Common myeloid progenitor, CD34-positive (primary cell): ENCODE results near the gene B3GALT6.

Experiments
- CTCF ChIA-PET: fragments of 350-600 bp; sonication (Branson Sonifier 250); formaldehyde crosslinking; loops from one replicate; lab custom pipeline; 2021; ENCODE audit warnings: antibody characterized with exemption; lab: Charles Lee
- POLR2A ChIA-PET: fragments of 350-600 bp; sonication (Branson Sonifier 250); formaldehyde crosslinking; loops from one replicate; lab custom pipeline; 2021; ENCODE audit warnings: antibody characterized with exemption; lab: Charles Lee
- DNase-seq, 3 donors: peaks; one replicate each; pipeline versions ENCODE4 v3.0.0 to v3.0.0-alpha.2; 2013
- H3K27ac ChIP-seq, 2 experiments: 1 replicate in 1 of 2; 2 replicates in 1 of 2; pipeline ENCODE4 v1.7.0; 2013; ENCODE audit warnings: inconsistent platforms in 2 of 2, low read length in 2 of 2, mild to moderate bottlenecking in 2 of 2, low read depth in 1 of 2, moderate library complexity in 1 of 2; ENCODE audit not compliant: severe bottlenecking in 2 of 2, insufficient read depth in 1 of 2, poor library complexity in 1 of 2
- H3K27me3 ChIP-seq, 5 experiments: replicated peaks in 2 of 5; 1 replicate in 3 of 5; 2 replicates in 2 of 5; pipeline versions ENCODE4 v1.6.1 to v1.7.0; 2013; ENCODE audit warnings: low read length in 4 of 5, mild to moderate bottlenecking in 2 of 5, moderate library complexity in 2 of 5, inconsistent platforms in 1 of 5; ENCODE audit not compliant: insufficient read depth in 5 of 5, control insufficient read depth in 4 of 5
- H3K36me3 ChIP-seq, 4 experiments: 1 replicate in 2 of 4; 2 replicates in 2 of 4; pipeline versions ENCODE4 v1.6.1 to v1.7.0; 2013; ENCODE audit warnings: low read length in 3 of 4, control low read depth in 1 of 4, mild to moderate bottlenecking in 1 of 4; ENCODE audit not compliant: control insufficient read depth in 4 of 4, insufficient read depth in 4 of 4
- H3K4me1 ChIP-seq, 4 experiments: 1 replicate in 3 of 4; 2 replicates in 1 of 4; pipeline versions ENCODE4 v1.6.1 to v1.7.1; 2013; ENCODE audit warnings: low read length in 3 of 4, mild to moderate bottlenecking in 3 of 4, control low read depth in 1 of 4, inconsistent platforms in 1 of 4, moderate library complexity in 1 of 4; ENCODE audit not compliant: control insufficient read depth in 4 of 4, insufficient read depth in 4 of 4; ENCODE audit errors: control extremely low read depth in 1 of 4
- H3K4me3 ChIP-seq, 7 experiments: 1 replicate in 4 of 7; 2 replicates in 3 of 7; pipeline versions ENCODE4 v1.5.1 to v1.7.0; 2013; ENCODE audit warnings: mild to moderate bottlenecking in 7 of 7, low read length in 6 of 7, moderate library complexity in 6 of 7, inconsistent platforms in 2 of 7, low read depth in 2 of 7, control low read depth in 1 of 7; ENCODE audit not compliant: insufficient read depth in 4 of 7, control insufficient read depth in 1 of 7; ENCODE audit errors: extremely low read depth in 1 of 7
- H3K9me3 ChIP-seq, 5 experiments: 1 replicate in 4 of 5; 2 replicates in 1 of 5; pipeline versions ENCODE4 v1.6.1 to v1.7.1; 2013; ENCODE audit warnings: low read length in 4 of 5, mild to moderate bottlenecking in 2 of 5, inconsistent platforms in 1 of 5, low read depth in 1 of 5, moderate library complexity in 1 of 5; ENCODE audit not compliant: control insufficient read depth in 4 of 5, insufficient read depth in 2 of 5; ENCODE audit errors: control extremely low read depth in 1 of 5
- WGBS: methylation state at CpG from one replicate; pipeline ENCODE4 v1.1.5; 2013; ENCODE audit not compliant: insufficient coverage; 5-methylcytosine and 5-hydroxymethylcytosine counted together

The B3GALT6 gene

DNA sequence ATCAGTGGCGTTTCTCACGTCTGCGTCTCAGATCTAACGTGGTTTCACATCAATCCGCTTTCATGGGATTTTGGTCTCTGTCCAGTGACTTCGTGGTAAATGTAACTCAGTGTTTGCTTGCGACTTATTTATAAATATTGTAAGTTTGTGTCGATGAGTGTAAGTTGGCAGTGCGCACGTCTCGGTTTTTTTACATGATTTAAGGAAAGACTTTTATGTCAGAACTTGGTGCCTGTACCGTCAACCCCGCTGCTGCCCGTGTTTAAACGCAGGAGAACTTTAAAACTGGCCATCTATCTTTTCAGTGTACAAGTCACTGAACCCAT is 1.5 kb downstream of the B3GALT6 start:
- 96% methylated on average over 15 of the region's 15 CpGs for WGBS
- peaks cover 4 to 35% (median 33%) of the 10 kb centered on the region in 4 experiments for H3K4me1 ChIP-seq
- CTCF ChIA-PET: no interaction called here
- no peak overlapping the region for H3K27ac ChIP-seq
- DNase-seq: no peak
- H3K4me3 ChIP-seq: peak overlapping the region in 2 of 7 experiments; percentile 64 to 94
- H3K36me3 ChIP-seq: peaks cover 0 to 32% (median 20%) of the 10 kb centered on the region in 4 experiments
- POLR2A ChIA-PET: no interaction called here
- peaks cover 0 to 15% (median 0%) of the 10 kb centered on the region in 5 experiments for H3K27me3 ChIP-seq
- H3K9me3 ChIP-seq: no peaks in the 10 kb centered on the region

DNA sequence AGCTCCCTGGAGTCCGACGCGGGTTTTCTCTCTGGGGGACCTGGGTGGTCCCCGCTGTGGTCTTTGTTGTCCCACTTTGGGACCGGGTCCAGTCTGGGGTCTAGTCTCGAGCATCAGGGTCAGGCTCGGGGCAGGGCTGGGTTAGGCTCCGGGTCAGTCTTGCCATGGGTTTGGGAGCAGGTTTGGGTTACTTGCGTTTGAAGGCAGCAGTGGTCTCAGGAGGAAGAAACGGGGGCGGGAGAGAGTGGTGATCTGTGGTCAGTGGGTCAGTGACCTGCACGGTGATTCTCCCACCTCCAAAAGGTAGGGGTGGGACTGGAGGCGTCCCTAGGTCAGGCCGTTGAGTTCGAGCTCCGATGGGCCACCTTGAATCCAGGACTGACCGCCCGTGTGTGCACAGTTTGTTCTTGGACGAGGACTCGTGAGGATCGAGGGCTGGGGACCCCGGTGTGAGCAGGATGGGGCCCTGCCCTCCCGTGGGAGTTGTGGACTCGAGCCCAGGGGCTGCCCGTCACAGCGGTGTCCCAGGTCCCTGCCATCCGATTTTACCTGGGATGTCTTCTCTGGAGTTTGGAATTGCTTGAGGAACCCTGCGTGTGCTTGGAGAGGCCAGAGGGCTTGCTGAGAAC is 2.3 kb downstream of the B3GALT6 start:
- Histone ChIP-seq H3K27me3 (peaks cover 0 to 23% (median 0%) of the 10 kb centered on the region in 5 experiments), H3K4me1 (peaks cover 4 to 35% (median 33%) of the 10 kb centered on the region in 4 experiments), H3K4me3 (no peak overlapping the region), H3K27ac (no peak overlapping the region), H3K36me3 (peaks cover 0 to 25% (median 16%) of the 10 kb centered on the region in 4 experiments), H3K9me3 (no peaks in the 10 kb centered on the region)
- POLR2A ChIA-PET: no interaction called here
- no peak for DNase-seq
- 95% methylated on average over 23 of the region's 28 CpGs for WGBS
- CTCF ChIA-PET: interaction anchor here (1.3 kb wide), 1 partner anchor 16 kb away, joined by 6 read pairs; no protein-coding TSS in a partner anchor

DNA sequence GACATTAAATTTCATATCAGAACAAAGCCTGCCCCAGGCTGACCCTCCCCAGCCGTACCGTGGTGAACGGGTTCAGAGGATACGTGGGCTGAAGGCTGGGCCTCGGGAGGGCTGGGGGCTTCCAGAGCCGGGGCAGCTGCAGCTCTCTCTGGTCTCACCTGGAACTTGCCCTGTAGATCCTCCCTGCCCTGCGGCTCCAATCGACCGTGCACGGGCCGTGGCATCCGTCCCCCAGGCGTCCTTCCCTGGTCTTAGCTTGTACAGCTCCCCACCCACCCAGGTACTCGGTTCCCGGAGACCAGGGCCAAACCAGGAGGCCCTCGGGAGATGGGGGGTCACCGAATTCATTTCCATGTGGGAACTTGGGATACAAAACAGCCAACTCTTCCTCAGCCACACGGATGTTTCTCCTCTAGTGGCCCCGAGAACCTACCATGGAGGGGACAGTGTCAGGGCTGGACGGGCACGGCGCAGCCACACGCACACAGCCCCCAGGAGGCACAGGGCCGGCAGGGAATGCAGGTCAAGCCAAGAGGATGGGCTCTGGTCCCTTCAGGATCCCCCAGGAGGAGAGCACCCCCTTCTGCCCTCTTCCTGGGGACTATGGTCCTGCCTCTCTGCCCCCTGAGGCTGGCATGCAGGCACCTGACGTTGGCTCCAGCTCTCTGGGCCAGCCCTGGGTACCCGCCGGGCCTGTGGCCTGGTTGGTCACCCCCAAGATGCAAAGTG is 3.1 kb downstream of the B3GALT6 start:
- Histone ChIP-seq H3K27me3 (peaks cover 0 to 31% (median 0%) of the 10 kb centered on the region in 5 experiments), H3K36me3 (peaks cover 0 to 18% (median 16%) of the 10 kb centered on the region in 4 experiments), H3K9me3 (no peaks in the 10 kb centered on the region), H3K4me3 (no peak overlapping the region), H3K27ac (no peak overlapping the region), H3K4me1 (peaks cover 4 to 30% (median 26%) of the 10 kb centered on the region in 4 experiments)
- 96% methylated on average over 23 of the region's 27 CpGs for WGBS
- POLR2A ChIA-PET: no interaction called here
- no peak for DNase-seq
- CTCF ChIA-PET: interaction anchor here (1.3 kb wide), 1 partner anchor 15 kb away, joined by 6 read pairs; no protein-coding TSS in a partner anchor

DNA sequence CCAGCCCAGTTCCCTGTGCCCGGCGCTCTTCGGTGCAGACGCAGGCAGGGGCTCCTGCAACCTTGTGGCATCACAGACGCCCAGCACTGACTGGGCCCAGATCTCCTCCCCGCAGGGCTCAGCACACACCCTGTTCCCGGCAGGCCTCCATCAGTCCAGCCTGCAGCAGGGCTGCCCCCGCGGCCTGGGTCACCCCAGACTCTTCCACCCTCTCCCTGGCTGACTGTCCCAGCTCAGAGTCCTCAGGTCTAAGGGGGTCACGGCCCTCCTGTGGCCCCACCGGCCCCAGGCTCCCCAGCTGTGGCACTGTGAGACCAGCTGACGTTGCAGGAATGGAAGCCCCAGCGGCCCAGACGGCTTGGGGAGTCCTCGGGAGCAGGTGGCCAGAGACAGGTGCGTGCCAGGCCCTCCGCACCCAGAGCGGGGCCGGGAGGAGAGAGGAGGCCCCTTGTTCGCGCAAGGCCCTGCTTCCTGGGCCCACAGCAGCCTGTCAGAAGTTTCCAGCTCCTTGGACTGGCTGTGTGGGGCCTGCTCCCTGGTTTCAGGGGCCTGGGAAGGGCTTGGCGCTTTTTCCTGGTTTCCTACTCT is 4.2 kb downstream of the B3GALT6 start:
- no peak overlapping the region for H3K4me3 ChIP-seq
- CTCF ChIA-PET: interaction anchor here (1.3 to 2.7 kb wide), 3 partner anchors 15 to 204 kb away, joined by 3 to 11 read pairs (median 3); no protein-coding TSS in a partner anchor

DNA sequence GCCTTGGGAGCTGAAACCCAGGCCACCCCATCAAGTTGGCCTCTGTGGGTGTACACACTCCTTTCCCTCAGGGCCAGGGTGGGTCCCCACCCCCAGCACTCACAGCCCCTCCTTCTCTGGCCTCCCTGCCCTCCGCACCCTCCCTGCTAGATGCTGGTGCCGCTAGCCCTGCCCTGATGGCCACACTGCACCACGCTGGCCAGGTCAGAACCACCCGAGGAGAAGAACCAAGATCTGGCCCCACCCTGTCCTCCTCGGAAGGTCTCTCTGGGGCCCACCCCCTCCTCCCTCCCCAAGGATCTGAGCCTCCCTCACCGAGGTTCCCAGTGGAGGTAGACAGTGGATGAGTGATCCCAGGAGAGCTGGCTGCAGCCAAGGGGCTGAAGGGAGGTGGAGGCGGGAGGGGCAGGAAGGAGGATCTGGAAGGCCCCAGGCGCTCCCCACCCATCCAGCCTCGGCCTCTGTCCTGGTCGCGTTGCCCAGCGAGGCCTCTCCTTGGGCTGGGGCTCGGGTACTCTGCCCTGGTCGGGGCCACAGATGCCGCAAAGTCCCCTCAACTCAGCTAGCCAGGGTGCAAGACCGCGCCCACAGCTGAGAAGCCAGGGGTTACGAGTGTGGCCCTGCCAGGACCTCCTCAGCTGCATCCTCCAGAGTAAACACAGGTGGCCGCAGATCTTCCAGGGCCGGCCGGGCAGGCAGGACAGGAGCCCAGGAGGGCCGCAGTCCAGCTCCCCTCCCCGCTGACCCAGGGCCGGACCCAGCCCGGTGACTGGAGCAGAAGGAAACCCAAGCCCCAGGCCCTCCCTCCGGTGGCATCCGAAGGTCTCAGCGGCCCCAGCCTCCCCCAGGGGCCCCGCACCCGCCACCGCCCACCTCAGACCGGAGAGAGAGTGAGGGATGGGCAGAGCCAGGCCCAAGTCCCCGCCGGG is 5.2 kb downstream of the B3GALT6 start:
- no peak overlapping the region for H3K4me3 ChIP-seq
- DNase-seq: no peak
- H3K36me3 ChIP-seq: peaks cover 0 to 18% (median 16%) of the 10 kb centered on the region in 4 experiments
- no peaks in the 10 kb centered on the region for H3K9me3 ChIP-seq
- H3K27ac ChIP-seq: no peak overlapping the region
- 63% methylated on average over 29 of the region's 34 CpGs for WGBS
- ChIA-PET POLR2A (no interaction called here), CTCF (interaction anchor here (1.3 to 2.7 kb wide), 3 partner anchors 14 to 205 kb away, joined by 3 to 11 read pairs (median 3); no protein-coding TSS in a partner anchor)
- peaks cover 0 to 34% (median 0%) of the 10 kb centered on the region in 5 experiments for H3K27me3 ChIP-seq
- peaks cover 0 to 19% (median 14%) of the 10 kb centered on the region in 4 experiments for H3K4me1 ChIP-seq

More for the DNA sequence above, 4.2 kb downstream of the B3GALT6 start:
- Histone ChIP-seq H3K27me3 (peaks cover 0 to 34% (median 0%) of the 10 kb centered on the region in 5 experiments), H3K27ac (no peak overlapping the region), H3K9me3 (no peaks in the 10 kb centered on the region), H3K36me3 (peaks cover 0 to 18% (median 16%) of the 10 kb centered on the region in 4 experiments), H3K4me1 (peaks cover 0 to 19% (median 16%) of the 10 kb centered on the region in 4 experiments)
- DNase-seq: no peak
- POLR2A ChIA-PET: no interaction called here
- WGBS: 96% methylated on average over 19 of the region's 22 CpGs

DNA sequence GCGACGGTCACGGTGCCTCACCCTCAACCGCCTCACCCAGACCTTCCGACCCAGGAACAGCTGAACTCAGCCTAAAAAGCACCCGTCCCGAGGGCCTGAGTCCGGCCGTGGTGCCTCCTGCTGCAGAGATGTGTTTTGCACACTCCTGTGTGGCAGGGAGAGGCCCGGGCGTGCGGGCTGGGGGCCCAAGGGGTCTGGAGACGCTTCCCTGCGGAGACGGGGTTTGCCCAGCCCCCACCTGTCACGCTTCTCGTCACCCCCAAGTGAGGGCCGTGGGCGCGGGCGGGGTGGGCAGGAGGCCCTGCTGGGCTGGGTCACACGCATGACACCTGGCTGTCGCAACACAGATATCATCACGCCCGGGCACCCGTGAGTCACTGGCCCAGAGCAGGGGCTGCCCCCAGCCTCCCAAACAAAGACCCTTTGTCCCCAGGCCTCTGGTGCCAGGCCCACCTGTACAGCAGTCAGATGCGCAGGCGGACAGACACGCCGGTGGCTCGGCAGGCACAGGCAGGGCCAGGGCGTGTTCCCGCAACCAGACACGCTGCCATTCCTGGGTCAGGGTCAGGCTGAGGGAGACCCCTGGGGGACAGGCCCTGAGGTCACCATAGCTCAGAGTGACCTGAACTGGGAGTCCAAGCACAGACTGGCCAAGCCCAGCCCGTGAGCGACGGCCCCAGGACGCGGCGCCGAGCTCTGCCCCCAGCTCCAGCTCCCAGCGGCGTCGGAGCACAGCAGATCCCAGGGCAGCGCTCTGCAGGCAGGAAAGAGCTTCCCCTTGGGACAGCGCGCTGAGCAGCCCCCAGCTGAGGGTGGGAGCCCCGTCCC is 6.1 kb downstream of the B3GALT6 start:
- Histone ChIP-seq H3K27me3 (peaks cover 0 to 34% (median 0%) of the 10 kb centered on the region in 5 experiments), H3K27ac (no peak overlapping the region), H3K4me3 (no peak overlapping the region), H3K4me1 (peaks cover 0 to 11% (median 6%) of the 10 kb centered on the region in 4 experiments), H3K9me3 (no peaks in the 10 kb centered on the region), H3K36me3 (peaks cover 0 to 18% (median 16%) of the 10 kb centered on the region in 4 experiments)
- WGBS: 74% methylated on average over 40 of the region's 48 CpGs
- ChIA-PET CTCF (interaction anchor here (1.1 to 2.7 kb wide), 3 partner anchors 13 to 115 kb away, joined by 3 to 11 read pairs (median 3); no protein-coding TSS in a partner anchor), POLR2A (no interaction called here)
- DNase-seq: no peak
